ENCODE results near the gene RASL11B.

RASL11B gene

DNA sequence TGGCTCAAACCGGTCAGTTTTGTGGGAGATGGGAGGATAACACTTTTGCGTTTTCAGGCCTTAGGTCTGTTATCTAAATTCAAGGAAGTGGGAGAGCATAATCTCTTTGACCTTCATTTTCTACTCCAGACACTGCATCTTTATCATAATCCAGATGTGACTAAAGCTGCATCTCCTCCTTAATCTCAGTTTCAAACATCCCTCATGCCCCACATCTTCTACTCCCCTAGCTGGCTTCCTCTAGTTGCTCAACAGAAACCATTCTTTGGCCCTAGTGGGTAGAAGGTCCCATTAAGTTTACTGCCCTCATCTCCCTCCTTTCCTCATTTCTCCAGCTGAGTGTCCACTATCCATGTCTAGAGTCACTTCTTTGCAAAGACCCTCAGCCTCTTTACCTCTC, 18.8 kb upstream of the RASL11B start:
- no peak for DNase-seq

DNA sequence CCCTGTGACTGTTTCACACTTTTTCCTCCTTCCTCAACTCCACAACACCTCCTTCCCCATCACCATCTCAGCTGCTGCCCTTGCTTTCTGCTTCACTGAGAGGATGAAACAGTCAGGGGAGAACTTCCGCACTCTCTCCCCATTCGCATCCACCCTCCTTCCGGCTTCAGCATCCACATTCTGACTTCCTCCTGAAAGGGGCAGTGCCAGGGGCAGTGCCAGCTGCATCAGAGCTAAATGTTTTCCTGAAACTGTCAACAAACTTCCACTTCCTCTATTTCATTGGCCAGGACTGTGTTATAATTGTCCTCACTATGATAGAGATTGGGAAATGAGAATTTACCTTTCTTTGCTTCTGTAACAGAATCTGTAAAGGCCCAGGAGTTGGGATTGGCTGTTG, 18.2 kb upstream of the RASL11B start:
- peak; percentile 73 to 80 for DNase-seq

DNA sequence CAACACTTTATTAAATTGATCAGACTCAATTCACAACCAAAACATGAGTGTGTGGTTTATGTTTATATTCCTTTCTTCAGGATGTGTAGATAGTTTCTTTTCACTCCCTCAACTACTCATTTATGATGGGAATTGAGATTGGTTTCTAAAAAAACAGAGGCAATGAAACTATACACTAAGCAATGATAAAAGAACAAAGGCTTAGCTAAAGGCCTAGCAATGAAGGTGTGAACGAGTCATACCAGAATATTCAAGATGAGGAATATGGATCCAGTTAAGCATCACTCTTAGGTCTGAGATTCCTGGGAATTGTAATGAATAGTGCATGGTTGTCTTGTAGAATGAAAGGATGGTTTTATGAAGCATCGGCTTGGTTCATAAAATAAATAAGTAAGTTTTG, 17.5 kb upstream of the RASL11B start:
- DNase-seq, result no peak

DNA sequence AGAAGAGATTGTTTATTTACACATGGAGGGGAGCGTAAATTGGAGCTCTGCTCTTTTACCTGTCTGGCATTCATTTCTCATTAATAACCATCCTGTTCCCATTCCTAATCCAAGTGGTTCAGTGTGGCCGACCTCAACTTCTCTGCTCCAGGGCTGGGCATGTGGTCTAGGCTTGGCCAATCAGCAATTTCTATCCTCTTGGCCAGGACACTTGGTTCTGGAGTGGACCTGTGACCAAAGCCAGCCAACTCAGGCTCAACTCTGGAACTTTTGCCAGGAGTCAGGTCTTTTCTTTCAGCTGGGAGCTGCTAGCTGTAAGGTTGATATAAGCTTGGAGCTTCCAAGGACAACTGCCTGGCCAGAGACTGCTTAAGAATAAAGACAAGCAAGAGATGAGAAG, 15.6 kb upstream of the RASL11B start:
- DNase-seq, result no peak

DNA sequence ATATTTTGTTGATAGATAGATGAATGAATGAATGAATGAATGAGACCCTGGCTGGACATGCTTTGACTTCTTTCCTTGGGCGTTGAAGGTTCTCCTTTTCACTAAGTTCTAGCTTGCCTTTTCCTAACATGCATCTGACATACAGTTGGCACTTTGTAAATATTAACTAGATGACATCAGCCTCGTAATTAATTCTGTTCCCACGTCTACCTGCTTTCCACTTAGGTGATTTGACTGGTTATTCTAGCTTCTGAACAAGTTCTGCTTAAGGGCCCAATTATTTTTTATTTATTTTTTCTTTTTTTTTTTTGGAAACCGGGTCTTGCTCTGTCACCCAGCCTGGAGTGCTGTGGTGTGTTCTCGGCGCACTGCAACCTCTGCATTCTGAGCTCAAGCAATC, 13.9 kb upstream of the RASL11B start:
- no peak for DNase-seq

DNA sequence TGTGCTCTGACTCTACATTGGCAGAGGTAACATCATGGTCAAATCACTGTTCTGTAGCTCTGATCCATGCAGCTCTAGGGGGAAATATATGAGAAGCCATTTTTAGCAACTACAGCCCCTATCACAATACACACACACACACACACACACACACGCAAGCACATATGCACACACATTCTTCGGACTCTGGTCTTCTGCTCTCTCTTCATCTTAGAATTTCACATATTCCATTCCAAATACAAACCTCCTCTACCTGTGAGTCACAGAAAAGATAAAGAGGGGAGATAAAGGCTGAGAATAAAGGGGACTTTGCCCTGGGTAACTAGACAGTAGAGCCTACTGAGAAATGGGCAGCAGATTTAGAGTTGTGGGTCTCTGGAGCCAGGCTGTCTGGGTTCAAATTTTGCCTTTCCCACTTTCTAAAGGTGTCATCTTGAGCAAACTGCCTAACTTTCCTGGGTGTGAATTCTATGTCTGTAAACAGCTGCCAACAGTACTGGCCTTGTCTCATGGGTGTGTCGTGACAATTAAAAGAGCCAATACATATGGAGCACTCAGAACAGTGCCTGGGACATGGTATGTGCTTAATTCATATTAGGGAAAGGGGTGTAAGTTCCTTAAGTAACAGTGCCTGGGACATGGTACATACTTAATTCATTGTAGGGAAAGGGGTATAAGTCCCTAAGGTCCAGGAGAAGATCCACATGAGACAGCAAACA, 11.6 kb upstream of the RASL11B start:
- DNase-seq, result no peak

DNA sequence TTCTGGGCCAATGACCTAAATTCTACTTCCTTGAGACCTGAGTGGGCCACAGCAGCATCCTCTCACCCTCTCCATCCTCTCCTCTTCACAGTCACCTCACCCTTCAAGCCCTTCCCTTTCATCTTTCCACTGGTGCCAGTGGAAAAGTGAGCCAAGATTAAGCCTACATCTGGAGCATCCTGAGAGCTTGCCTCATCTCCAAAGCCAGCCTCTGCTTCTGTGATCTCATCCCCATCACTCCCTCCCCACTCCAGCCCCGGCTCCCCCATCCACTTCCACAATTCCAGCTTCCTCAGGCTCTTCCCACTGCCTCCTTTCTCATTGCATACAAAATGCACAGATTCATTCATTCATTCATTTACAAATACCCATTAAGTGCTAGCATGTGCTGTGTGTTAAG, 10.1 kb upstream of the RASL11B start:
- DNase-seq, result peak in 1 of 2 donors; percentile 24

DNA sequence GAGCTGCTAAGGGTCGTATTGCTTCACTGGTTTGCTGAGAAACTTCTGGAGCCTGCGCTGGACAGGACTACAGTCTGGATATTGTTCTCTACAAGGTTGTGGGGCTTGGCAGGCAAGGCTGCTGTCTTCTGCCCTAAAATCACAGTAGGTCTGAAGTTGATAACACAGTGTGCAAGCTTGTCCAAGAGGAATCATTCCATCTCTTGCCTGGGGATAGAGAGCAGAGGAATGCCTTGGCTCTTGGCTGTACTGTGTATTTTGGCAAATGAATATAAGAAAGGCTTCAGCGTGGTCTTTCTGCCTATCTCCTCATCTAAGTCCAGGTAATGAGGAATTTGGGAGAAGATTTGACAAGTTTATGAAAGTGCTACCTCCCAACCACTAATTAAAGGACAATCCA, 9.4 kb upstream of the RASL11B start:
- DNase-seq, result no peak

DNA sequence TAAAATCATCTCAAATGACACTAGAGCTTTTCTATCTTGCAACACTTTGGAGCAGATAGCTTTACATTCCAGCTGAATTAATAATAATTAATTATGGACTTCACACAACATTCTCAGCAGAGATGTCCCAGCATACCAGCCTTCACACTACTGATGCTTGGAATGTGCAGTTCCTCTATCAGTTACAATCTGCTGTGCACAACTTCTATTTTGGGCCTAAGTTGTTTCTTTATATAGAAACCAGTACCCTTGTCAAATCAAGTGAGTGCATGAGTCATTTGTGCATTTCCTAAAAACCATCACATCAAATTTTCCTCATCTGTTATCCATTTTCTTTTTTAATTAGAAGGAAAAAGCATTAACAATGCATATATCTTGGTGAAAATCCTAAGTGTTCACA, 8.8 kb upstream of the RASL11B start:
- peak; percentile 64 to 68 for DNase-seq

DNA sequence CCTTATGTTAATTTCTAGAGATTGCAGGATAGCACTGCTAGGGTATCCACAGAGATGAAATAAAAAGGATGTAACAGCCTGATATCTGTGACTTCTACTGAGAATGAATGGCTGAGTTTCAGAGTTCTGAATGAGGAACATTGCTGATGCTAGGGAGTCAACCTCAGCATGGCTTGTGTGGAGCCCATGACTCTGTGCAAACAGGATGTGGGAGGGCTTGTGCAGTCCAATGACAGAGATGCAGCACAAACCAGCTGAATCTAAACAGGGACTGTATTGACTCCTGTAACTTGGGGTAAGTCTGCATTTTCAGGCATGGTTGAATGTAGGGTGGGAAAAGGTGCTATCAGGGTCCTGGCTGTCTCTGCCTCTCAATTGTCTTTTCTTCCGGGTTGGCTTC, 5.3 kb upstream of the RASL11B start:
- peak; percentile 72 to 89 for DNase-seq

DNA sequence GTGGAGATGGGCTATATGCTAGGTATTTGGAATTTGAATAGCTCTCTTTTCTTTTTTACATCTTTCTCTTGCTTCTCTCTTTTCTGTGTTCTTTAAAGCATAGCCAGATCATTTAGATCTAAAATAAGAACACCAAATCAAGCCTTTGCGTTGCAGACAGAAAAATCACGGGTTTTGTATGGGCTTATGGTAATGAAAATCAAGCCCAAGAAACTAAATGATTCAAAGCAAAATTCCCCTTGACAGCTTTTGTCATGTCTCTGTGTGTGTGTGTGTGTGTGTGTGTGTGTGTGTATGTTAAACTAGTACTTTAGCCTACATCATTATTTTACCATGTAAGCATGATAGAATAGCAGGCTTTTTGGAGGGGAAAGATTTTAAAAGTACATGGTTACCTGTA, 1.8 kb upstream of the RASL11B start:
- no peak for DNase-seq

DNA sequence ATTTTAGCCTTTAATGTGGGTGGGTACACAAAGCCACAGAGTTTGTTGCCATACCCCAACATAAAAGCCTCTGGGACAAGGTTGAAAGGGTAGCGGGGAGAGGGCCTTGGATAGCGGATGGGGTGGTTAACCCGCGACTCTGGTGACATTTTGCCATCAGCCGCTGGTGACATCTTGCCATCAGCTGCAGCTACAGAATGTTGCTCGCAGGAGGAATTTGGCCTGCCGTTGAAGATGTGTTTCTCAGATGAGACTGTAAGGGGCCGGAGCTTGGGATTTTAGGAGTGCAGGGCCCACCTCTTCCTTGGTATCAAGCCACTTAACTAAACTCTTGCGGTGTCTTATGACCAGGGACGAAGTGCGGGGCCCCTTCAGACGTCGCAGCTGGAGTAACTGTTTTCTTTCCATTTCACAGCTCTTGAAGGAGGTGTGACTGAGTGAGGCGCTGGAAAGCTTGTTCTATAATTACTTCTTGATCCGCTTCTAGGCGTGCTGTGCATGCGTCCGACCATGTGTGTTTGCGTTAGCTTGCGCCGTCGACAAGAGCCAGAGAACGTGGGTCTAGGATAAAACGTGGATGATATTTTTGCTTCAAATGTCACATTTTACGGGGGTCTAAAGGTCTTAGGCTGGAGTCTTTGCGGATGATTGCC, 820 bp upstream of the RASL11B start:
- DNase-seq, result no peak

DNA sequence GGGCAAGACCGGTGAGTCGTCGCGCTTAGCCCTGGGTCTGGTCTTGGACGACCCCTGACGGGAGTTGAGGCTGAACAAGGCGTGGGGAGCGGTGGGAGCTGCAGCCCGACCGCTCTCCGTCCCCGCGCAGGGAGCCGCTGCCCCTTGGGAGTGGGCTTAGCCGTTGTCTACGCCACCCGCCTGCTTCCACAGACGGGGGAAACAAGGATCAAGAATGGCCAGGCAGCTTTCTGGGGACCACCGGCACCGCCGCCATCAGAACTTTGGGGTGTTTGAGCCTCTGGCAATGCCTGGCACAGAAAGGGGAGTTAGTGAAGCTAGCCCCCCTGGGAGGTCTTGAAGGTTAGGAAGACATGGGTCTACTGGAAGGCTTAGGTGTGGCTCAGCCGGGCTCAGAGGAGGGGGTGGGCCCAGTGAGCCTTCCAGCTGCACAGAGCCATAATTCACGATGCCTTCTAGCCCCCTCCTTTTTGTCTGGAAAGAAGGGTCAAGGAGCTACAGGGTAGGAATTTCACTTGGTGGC, 583 bp downstream of the RASL11B start:
- DNase-seq, result no peak

DNA sequence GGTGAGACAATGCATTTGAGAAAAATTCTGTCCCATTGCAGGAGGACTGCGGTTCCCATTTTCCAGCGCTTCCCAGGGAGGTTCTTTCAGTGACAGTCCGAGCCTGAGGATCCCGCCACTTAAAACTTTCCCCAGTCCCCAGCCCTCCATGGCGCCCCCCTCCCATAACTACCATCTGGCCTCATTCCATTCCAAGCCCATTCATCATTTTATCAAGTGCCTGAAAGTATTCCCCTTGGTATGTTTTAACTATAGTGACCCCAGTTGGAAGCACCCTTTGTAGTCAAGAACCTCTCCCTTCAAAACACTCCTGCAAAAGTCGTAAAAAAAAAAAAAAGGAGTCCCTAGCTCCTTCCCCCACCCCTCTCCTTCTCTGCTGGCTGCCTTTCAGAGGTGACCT, 1.2 kb downstream of the RASL11B start:
- DNase-seq, result no peak

DNA sequence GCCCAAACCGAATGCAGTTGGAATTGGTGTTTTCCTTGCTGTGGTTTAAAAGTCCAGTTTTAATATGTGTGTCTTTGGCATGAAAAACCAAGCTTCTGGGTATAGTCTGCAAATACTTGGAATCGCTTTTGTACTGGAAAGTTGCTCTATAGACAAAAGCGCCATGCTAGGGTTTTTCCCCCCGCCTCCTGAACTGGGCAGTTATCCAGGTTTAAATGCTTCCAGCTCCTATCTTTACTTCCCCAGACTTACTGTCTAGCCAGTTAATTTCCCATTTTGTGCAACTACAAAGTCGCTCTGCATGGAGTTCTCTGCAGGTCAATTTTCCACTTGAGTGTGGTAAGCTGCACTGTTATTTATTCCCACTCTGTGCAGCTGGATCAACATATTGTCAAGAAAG, 2.7 kb downstream of the RASL11B start:
- no peak for DNase-seq

DNA sequence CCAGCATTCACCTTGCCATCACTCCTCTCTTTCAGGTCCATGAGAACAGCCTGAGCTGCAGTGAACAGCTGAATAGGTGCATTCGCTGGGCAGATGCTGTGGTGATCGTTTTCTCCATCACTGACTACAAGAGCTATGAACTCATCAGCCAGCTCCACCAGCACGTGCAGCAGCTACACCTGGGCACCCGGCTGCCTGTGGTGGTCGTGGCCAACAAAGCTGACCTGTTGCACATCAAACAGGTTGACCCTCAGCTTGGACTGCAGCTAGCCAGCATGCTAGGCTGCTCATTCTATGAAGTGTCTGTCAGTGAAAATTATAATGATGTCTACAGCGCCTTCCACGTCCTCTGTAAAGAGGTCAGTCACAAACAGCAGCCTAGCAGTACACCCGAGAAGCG, 3.2 kb downstream of the RASL11B start:
- DNase-seq, result no peak

DNA sequence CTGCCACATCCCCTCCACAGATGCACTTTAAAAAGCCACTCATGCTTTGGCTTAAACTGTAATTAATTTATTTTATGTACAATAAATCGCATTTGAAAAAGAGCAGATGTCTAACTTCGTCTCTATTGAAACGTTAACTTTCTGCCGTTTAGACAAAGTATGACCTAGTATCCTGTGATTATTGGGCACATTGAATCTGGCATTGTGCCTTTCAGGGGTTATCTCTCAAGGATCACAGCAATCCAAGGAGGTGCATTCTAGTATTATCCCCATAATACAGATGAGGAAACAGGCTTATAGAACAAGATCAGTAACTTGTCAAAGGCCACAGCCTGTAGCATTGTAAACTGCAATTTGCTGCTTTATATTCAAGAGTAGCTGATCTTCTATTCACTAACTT, 4.6 kb downstream of the RASL11B start:
- no peak for DNase-seq

DNA sequence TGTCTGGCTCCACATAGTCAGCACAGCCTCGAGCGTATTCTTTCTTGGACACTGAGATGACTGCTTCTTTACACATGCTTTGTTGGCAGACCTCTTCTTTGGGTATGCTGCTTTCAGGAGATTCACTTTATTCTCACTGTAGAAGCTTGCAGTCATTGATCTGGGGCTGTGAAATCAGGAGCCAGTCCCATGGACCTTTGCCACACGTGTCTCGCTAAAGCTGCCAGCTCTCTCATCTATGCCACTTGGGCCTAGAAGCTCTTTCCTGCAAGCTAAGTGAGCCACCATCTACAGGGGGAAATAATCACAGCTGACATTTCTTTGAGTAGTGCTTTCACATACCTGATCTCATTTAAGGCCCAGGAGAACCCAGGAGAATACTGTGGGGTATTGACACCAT, 5.0 kb downstream of the RASL11B start:
- DNase-seq, result no peak

DNA sequence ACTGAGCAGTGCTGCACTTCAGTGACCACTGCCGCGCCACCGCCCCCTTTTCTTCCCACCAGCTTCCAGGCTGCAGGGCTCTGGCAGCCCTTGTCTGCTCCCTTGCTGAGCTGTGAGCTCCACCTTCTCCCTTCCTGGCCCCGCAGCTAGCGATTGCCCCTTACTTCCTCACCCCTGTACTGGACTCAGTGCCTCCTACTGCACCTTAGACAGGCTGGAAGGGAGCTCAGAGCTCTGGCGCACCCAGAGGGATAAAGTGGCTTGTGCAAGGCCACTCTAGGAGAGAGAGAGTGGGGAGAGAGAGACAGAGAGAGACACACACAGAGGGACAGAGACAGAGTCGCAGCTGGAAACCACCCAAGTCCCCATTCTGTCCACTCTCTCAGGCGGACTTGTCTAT, 6.0 kb downstream of the RASL11B start:
- no peak for DNase-seq

DNA sequence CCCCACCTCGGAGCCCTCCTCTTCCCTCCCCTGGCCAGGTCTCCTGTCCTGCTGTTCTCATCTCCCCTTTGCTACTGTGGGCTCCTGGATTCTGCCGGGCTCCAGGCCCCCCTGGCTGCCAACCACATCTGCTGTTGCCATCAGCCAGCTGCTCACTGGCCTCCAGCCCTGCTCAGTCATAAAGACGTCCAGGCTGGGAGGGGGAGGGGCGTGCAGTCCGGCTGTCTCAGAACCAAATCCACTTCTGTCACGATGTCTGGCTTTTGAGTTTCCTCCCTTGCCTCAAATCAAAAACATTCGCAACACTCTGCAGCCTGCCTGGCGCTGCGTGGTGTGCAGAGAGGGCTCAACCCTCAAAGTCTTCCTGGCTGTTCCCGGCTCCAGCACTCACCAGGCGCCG, 7.1 kb downstream of the RASL11B start:
- DNase-seq, result no peak

DNA sequence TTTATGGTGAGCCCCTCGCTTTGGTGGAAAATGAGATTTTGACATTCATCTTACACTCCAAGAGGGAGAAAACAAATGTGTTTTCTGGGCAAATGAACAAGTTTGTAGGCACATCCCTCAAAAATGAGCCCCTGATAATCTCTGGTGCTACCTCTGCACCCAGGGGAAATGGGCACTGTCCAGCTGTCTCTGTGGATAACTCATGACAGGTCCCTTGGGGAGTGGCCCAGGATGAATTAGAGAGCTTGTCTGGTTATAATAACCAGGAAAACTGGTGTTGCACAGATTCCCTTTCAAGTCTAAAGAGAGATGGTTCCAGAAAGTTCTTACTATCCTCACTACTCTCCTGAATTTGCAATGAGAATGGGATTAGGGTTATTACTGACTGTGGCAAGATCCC, 7.5 kb downstream of the RASL11B start:
- DNase-seq, result no peak

DNA sequence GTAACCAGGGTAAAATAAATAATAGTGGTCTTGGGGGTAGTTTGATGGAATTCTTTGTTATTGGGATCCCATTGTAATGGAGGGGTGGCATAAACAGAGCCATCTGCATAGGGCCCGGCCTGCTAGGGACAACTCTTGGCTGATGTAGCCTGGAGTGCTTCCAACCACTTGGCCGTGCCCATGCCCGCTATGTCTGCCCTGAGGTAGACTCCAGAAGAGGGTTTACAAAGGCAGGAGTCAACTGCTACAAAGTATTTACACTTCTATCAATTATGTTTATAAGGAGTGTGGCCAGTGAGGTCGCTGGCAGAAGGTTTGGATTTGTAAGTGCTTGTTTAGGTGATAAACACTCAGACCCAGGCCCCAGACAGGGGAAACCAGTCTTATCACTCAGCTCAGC, 8.1 kb downstream of the RASL11B start:
- DNase-seq, result no peak

DNA sequence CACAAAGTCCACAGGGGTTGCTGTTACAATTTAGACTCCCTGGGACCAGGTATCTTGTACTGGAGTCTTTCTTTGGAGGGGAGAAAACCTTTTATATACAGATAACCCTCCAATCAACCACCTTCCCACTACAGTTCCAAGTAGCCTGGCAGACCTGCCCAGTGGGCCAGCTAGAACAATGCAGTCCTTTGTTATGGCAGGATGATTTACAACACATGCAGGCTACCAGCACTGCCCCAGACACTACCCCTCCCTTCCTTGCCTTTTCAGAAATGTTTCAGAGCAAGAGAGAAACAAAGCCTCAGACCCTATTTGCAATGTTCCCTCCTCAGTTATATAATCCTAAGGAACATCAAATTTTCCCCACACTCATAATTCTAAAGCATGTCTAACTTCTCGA, 11.1 kb downstream of the RASL11B start:
- DNase-seq, result no peak

DNA sequence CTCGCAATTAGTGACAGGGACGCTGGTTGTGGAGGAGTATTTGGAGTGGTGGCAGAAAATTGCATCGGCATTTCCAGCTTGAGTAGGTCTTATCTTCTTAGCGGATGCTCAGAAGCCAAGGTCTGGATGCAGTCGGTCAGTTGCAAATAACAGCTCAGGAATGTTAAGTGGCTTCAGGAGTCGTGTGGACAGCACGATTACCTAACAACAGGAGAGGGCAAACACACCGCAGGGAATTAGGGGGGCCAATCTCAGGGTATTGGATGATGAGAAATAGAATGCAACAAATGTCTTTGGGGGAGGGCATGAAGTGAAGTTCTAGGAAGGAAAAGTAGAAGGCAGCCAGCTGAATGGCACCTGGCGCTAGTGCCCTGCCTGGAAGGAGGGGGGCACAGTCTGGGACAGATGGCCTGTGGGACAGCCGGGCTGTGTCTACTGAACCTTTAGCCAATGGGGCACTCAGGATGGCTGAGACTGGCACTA, 11.8 kb downstream of the RASL11B start:
- no peak for DNase-seq

Measured in inflammatory macrophage (primary cell).